ENCODE measurements around the gene SEL1L3.

DNA sequence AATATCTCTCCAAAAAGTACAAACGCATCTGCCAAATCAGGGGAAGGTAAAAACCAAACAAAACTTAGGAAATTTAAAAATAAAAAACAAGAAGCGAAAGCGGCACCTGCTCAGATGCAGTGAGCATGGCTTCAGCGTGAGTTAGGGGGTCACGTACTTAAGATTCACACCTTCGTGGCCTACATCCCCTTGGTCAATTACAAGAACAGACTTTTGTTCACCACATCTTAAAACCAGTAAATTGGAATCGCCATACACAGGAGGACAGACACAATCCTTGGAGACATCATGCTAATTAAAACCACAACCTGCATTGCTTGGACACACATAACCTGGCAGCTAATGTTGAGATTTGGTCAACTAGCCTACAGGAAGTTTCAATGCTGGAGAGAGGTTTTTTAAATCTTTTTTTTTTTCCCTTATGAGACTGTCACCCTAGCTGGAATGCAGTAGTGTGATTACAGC is 12.5 kb upstream of the SEL1L3 start:
- TF ChIP-seq ZNF354B (CRISPR knock-in tag; IDR thresholded peaks at IDR 0.05) = no peak
- TF ChIP-seq ZNF30 (CRISPR knock-in tag; IDR thresholded peaks at IDR 0.05) = no peak
- TF ChIP-seq MYNN (CRISPR knock-in tag; IDR thresholded peaks at IDR 0.05; ENCODE audit: low read depth) = no peak
- no peak for TF ChIP-seq ZNF772 (CRISPR knock-in tag; IDR thresholded peaks at IDR 0.05)
- TF ChIP-seq POLR2AphosphoS2 (IDR thresholded peaks at IDR 0.05; ENCODE audit: low read depth, low read length) = no peak
- TF ChIP-seq SP5 (CRISPR knock-in tag; IDR thresholded peaks at IDR 0.05; ENCODE audit: borderline replicate concordance, low read depth) = no peak
- no peak for TF ChIP-seq HNRNPH1 (optimal IDR thresholded peaks at IDR 0.05; ENCODE audit: low read depth, low read length)
- TF ChIP-seq SMARCE1 (IDR thresholded peaks at IDR 0.05; ENCODE audit: borderline replicate concordance) = no peak
- TF ChIP-seq, protein P1, sequence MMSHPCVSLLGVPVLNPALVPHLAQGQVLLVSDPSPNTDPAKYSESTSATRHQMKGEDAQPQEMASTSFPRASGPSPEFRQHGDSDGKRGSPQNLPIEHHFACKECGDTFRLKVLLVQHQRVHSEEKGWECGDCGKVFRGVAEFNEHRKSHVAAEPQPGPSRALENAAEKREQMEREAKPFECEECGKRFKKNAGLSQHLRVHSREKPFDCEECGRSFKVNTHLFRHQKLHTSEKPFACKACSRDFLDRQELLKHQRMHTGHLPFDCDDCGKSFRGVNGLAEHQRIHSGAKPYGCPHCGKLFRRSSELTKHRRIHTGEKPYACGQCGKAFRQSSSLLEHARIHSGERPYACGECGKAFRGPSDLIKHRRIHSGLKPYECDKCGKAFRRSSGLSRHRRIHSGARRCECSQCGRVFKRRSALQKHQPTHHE (CRISPR knock-in tag; IDR thresholded peaks at IDR 0.05; ENCODE audit: borderline replicate concordance) = no peak
- TF ChIP-seq MAZ (IDR thresholded peaks at IDR 0.05; ENCODE audit: borderline replicate concordance, low read depth, low read length) = no peak
- no peak for TF ChIP-seq MAZ (CRISPR knock-in tag; IDR thresholded peaks at IDR 0.05; ENCODE audit: low read depth)
- no peak for TF ChIP-seq TCF7L2 (IDR thresholded peaks at IDR 0.05; ENCODE audit: low read depth, low read length)

All from HepG2 (cell line).